Stimulated activated effector memory CD8-positive, alpha-beta T cell treated with anti-CD3 and anti-CD28 coated beads, Interleukin-12 subunit alpha, Interleukin-12 subunit beta, amount 100 ng/mL, for 72 hours (primary cell): ENCODE results near the gene SHE.

Experiments
- ATAC-seq: fragments of 150-1000 bp; cut with Tn5 transposase; 2 replicates; pipeline ENCODE4 v1.10.0; 2021
- DNase-seq, 2 donors: peaks; one replicate each; pipeline ENCODE4 v3.0.0; 2021 to 2022; ENCODE audit warnings: low spot score in 2 of 2
- H3K27ac Mint-ChIP-seq: one replicate; pipeline ENCODE4 v1.8.0; 2022; ENCODE audit warnings: mild to moderate bottlenecking, mixed read lengths
- H3K36me3 Mint-ChIP-seq: one replicate; pipeline ENCODE4 v1.8.0; 2022; ENCODE audit warnings: mild to moderate bottlenecking, mixed read lengths
- H3K4me1 Mint-ChIP-seq: one replicate; pipeline ENCODE4 v1.8.0; 2022; ENCODE audit warnings: mixed read lengths
- H3K4me3 Mint-ChIP-seq: one replicate; pipeline ENCODE4 v1.8.0; 2022; ENCODE audit warnings: mild to moderate bottlenecking, mixed read lengths
- H3K9me3 Mint-ChIP-seq: one replicate; pipeline ENCODE4 v1.8.0; 2022; ENCODE audit warnings: mixed read lengths

Gene SHE

GRCh38 chr1:154431586-154432373 lies 70.4 kb downstream of the SHE start:
- Mint-ChIP-seq H3K27ac (peak overlapping the region; percentile 44), H3K9me3 (no peaks in the 10 kb centered on the region), H3K4me1 (peaks cover 30% of the 10 kb centered on the region), H3K36me3 (peaks cover 11% of the 10 kb centered on the region), H3K4me3 (peak overlapping the region; percentile 3)
- DNase-seq (peak; percentile 50 to 84), ATAC-seq (peak; percentile 96)

- Mint-ChIP-seq H3K4me1 (peaks cover 35% of the 10 kb centered on the region), H3K36me3 (peaks cover 8% of the 10 kb centered on the region), H3K27ac (peak overlapping the region; percentile 44), H3K4me3 (peak overlapping the region; percentile 13), H3K9me3 (no peaks in the 10 kb centered on the region)
- ATAC-seq (no peak), DNase-seq (no peak)
Measured at GRCh38 chr1:154430903-154431302, 71.3 kb downstream of the SHE start.

- Mint-ChIP-seq H3K36me3 (peaks cover 8% of the 10 kb centered on the region), H3K4me3 (peak overlapping the region; percentile 13), H3K9me3 (no peaks in the 10 kb centered on the region), H3K4me1 (peaks cover 37% of the 10 kb centered on the region), H3K27ac (no peak overlapping the region)
- DNase-seq (no peak), ATAC-seq (no peak)
Measured at GRCh38 chr1:154429841-154430611, 72.2 kb downstream of the SHE start.
